Measurements from ENCODE around the gene SPTBN4. TPM values are rescaled to one million over a fixed set of nuclear protein-coding genes. Genes with fewer than 3 reads are reported as not detected.

Gene SPTBN4
- total RNA-seq, 1 donor from 2014 or later: 0.20 TPM

DNA sequence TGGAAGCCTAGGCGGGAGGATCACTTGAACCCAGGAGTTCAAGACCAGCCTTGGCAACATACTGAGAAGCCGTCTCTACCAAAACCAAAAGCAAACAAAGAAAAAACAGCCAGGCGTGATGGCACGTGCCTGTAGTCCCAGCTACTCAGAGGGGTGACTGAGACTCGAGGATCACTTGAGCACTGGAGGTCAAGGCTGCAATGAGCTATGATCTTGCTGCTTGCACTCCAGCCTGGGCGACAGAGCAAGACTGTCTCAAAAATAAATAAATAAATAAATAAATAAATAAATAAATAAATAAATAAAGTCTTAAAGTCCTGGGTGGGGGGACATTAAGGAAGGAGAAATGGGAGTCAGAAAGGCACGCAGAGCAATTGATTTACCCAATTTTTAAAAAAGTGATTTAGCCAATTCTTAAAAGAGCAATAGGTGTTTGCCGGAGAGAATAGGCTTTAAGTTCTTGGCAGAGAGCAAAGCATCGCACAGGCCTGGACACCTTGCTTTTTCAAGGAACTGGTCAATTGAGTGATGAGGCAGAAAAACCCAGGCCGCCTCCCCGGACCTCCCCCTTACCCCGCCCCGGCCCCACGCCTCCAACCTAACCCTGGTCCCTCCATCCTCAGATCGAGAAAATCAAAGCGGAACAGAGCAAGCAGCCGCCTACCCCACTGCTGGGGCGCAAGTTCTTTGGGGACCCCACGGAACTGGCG, 100.4 kb downstream of the SPTBN4 start:
- no peak for ATAC-seq

DNA sequence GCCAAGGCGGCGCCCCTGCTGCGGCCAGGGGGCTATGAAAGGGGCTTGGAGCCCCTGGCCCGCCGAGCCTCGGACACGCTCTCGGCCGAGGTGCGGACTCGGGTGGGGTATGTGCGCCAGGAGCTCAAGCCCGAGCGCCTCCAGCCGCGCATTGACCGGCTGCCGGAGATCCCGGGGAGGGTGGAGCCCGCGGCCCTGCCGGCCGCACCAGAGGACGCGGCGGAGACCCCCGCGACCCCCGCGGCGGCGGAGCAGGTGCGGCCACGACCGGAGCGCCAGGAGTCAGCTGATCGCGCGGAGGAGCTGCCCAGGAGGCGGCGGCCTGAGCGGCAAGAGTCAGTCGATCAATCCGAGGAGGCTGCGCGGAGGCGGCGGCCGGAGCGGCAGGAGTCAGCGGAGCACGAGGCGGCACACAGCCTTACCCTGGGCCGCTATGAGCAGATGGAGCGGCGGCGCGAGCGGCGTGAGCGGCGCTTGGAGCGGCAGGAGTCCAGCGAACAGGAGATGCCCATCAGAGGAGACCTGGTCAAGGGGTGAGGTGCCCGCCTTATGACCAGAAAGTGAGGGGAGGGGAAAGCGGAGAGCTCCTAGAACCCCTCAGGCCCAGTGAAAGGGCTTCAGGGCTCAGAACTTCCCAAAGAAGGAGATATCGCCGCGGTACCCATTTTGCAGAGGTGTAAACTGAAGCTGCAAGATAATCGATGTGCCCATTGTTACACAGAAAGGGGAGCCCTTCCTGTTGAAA, 101.1 kb downstream of the SPTBN4 start:
- ATAC-seq: no peak

DNA sequence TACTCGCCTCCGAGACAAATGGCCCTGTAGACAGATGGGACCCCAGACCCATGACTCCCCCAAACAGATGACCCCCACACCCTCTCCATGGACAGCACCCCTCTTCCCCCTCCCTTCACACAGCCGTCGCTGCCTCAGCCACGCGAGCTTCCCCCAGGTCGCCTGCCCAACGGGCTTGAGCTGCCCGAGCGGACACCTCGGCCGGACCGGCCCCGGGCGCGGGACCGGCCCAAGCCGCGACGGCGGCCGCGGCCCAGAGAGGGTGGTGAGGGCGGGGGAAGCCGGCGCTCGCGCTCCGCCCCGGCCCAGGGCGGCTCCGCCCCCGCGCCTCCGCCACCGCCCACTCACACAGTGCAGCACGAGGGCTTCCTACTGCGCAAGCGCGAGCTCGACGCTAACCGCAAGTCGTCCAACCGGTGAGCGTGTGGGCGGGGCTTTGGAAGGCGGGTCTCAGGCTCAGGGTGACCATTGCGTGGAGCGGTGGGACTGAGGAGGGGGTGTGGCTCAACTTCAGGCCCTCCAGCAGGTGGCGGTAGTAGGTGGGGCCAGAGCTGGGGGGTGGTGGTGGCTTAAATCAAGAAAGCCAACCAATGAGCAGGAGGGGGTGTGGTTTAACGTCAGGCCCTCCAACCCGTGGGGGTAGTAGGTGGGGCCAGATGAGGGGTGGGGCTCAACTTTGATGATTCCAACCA, 103.7 kb downstream of the SPTBN4 start:
- peak; percentile 98 for ATAC-seq

DNA sequence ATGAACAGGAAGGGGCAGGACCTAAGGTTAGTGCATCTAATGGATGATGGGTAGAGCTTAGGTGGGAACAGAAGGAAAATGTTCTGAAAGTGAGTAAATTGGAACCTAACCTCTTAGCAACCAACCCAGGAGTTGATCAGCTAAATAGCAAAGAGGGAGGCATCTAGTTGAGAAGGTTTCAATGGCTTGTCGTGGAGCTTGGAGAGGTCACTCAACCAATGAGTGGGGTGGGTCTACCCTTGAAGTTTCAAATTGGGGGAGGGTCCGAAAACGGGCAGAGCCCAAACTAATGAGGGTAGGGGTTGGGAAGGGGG, 104.2 kb downstream of the SPTBN4 start:
- no peak for ATAC-seq

DNA sequence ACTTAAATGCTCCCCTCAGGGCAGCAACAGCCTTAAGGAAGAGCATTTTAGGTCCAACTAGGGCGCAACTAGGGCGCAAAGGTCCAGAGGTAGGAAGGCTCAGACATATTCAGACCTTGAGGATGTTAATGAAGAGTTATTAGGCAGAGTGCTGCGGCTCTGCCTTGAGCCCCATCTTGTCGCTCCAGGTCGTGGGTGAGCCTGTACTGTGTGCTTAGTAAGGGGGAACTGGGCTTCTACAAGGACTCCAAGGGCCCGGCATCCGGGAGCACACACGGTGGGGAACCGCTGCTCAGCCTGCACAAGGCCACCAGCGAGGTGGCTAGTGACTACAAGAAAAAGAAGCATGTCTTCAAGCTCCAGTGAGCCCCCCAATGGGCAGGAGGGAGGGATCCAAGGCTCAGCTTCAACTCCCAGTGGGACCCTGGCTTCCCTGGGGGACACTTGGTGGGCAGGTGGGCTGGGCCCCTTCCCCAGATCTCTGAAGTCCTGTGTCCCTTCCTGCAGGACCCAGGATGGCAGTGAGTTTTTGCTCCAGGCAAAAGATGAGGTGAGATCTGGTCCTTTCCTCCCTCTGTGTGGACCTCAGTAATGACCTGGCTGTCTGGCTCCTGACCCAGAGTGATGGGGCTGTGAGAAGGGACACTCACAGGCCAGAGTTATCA, 105.2 kb downstream of the SPTBN4 start:
- no peak for ATAC-seq

DNA sequence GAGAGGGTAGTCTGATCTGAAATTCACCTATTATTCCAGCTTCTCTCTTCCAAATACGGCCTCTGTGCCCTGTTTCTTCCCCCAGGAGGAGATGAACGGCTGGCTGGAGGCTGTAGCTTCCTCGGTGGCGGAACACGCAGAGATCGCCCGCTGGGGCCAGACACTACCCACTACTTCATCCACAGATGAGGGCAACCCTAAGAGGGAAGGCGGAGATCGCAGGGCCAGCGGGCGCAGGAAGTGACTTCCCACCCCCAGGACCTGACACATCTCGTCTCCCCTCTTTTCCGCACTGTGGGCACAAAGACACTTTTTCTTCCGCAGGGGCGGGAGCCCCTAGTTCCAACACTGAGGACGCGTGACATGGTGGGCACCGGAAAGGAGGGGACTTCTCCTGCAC, 108.5 kb downstream of the SPTBN4 start:
- no peak for ATAC-seq

DNA sequence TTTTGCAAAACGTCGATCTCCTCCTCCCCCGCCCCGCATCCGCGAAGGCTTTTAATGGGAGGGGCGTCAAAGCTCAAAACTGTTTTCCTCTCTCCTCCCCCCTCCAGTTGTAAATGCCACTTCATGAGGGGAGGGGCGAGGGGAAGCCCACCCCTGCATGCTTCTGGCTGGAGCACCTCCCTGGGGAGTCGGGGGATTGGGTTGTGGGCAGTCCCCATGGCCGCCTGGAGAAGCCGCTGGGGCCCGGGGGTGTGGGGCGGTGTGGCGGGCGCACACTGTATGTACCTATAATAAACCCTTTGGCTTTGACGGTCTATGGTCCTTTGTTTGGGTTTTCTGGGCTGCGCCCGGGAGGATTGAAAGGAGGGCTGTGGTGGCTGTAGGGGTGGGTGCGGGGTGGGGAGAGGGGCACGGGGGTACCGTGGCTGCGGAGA, 109.4 kb downstream of the SPTBN4 start:
- peak; percentile 17 for ATAC-seq

DNA sequence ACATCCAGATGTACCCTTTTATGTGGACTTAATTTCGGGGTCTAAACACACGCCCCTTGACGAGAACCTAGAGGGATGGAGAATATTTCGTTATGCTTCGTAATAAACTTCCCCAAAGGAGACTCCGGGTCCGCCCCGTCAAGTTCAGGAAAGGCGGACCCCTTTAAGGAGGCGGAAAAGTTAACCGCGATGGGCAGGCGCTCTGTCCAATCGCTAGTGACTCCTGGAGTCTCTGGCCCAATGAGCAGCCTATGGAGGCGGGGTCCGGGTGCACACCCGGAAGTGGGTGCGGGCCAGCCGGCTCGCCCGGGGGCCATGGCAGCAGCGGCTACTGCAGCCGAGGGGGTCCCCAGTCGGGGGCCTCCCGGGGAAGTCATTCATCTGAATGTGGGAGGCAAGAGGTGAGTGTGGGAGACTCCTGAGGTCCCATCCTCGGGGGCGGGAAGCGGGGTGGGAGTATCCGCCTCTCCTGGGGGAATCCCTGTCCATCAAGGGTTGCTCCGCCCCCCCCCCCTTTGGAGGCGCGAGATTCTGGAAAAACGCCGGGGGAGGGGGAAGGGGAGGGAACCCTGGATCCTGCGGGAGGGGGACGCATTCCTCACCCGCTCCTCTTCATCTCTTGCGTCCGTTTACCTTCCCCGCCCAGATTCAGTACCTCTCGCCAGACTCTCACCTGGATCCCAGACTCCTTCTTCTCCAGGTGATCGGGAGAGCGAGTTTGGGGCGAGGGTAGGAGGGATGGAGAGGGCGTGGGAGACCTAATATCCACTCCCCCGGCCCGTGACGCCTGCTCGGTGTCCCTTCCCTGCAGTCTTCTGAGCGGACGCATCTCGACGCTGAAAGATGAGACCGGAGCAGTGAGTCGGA, 110.0 kb downstream of the SPTBN4 start, which contains the start of gene SHKBP1:
Gene SHKBP1 (plus strand): TSS at position 289 of the 867 bp plus-strand sequence. CDS start 27 bp downstream, at position 316.
- ATAC-seq: peak; percentile 96

DNA sequence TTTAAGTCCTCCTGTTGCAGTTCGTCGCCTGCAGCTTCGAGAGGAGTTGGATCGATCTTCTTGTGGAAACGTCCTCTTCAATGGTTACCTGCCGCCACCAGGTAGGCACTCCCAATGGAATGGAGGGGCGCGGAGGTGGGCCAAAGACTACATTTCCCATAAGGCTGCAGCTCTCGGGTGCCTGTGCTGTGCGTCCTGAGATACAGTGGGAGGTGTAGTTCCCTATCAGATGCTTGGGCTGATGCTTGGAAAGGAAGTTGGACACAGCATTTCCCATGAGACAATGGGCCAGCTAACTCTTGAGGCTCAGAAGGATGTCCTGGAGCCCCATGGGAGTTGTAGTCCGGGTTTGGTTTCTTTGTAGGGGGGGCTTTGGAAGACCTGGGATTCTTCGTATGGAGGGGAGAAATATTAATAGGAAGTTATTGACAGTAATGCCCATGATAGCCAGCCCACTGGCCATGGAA, 111.7 kb downstream of the SPTBN4 start:
- no peak for ATAC-seq

DNA sequence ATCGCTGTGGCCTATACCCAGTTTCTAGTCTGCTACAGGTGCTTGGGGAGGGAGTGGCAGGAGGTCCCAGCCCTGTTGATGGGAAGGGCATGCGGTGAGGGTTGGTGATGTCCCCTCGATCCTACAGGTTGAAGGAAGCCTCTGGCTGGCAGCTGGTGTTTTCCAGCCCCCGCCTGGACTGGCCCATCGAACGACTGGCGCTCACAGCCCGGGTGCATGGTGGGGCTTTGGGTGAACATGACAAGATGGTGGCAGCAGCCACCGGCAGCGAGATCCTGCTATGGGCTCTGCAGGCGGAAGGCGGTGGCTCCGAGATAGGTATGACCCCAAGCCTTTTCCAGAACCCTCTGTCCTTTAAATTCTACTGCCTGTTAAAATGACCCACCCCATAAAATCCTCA, 113.8 kb downstream of the SPTBN4 start:
- ATAC-seq: no peak

DNA sequence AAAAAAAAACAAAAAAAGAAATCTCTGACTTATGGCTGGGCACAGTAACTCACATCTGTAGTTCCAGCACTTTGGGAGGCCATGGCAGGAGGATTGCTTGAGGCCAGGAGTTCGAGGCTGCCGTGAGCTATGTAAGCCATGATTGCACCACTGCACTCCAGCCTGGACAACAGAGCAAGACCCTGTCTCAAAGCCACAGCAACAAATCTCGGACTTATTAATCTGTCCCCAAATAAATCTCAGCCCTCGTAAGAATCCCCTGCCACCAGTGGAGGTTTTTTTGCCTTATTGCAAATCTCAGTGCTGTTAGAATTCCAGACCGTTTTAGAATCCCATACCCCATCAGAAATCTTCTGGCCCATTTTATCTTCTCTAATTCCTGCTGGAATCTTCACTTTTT, 114.7 kb downstream of the SPTBN4 start:
- ATAC-seq: no peak

DNA sequence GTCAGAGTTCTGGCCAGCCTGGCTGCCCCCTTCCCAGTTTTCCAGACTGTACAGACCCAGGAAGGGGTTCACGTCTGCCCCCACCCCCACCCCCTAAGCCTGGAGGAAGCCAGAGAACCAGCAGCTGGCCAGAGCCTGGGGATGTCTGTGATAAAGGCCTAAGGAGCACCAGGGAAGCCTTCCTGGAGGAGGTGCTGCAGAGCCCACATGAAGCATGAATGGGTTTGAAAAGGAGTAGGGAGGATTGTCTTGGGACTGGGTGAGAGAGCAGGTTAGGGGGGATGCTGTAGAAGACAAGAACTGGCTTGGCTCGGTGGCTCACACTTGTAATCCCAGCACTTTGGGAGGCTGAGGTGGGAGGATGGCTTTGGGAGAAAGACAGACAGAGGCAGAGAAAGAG, 115.7 kb downstream of the SPTBN4 start:
- no peak for ATAC-seq

DNA sequence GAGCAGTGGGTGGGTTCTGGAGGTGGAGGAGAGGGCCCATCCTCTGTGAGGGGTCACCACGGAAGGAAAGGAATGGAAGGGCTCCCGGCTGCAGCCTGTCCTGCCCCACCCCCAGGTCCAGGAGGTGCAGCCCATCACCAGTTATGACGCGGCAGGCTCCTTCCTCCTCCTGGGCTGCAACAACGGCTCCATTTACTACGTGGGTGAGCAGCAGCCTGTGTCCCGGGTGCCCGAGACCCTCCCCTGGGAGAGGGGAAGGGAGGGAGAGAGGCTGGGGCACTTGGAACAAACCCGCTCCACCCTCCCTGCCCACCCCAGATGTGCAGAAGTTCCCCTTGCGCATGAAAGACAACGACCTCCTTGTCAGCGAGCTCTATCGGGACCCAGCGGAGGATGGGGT, 116.5 kb downstream of the SPTBN4 start:
- ATAC-seq: no peak

DNA sequence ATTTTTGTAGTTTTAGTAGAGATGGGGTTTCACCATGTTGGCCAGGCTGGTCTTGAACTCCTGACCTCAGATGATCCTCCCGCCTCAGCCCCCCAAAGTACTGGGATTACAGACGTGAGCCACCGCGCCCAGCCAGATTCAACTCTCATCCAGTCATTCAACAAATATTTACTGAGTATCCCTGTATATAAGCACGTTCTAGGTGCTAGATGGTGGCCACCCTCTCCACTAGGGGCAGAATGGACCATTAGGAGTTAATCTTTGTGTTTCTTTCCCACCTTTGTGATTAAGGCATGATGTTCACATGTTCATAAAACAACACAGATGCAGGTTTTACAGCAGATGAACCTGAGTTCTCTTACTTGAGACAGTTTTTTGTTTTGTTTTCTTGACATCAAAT, 117.2 kb downstream of the SPTBN4 start:
- no peak for ATAC-seq

DNA sequence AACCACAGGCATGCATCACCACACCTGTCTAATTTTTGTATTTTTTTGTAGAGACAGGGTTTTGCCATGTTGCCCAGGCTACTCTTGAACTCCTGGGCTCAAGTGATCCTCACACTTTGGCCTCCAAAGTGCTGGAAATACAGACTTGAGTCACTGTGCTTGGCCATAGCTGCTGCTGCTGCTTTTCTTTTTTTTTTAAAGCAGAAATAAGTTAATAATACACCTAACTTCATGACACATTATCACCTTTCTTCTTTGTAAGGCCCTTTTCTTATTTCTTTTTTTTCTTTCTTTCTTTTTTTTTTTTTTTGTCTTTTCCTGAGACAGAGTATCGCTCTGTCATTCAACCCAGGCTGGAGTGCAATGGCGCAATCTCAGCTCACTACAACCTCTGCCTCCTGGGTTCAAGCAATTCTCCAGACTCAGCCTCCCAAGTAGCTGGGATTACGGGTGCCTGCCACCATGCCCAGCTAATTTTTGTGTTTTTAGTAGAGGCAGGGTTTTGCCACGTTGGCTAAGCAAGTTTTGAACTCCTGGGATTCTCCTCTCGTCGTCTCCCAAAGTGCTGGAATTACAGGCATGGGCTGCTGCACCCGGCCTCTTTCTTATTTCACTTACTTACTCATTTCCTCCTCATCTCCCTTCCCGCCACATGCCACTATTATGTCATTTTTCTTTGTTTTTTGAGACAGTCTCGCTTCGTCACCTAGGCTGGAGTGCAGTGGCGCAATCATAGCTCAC, 118.6 kb downstream of the SPTBN4 start:
- peak; percentile 49 for ATAC-seq

DNA sequence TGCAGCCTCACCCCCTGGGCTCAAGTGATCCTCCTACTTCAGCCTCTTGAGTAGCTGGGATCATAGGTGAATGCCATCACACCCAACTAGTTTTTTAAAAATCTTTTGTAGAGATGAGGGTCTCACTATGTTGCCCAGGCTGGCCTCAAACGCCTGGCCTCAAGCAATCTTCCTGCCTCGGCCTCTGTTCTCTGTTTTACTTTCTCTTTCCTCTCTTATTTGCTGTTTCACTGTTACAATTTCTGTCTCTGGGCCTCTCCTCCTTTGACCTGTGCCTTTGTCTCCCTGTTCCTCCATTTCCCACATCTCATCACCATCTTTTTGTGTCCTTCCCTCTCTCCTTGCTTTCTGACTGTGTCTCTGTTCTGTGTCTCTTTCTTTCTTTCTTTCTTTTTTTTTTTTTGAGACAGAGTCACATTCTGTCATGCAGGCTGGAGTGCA, 119.2 kb downstream of the SPTBN4 start:
- no peak for ATAC-seq

DNA sequence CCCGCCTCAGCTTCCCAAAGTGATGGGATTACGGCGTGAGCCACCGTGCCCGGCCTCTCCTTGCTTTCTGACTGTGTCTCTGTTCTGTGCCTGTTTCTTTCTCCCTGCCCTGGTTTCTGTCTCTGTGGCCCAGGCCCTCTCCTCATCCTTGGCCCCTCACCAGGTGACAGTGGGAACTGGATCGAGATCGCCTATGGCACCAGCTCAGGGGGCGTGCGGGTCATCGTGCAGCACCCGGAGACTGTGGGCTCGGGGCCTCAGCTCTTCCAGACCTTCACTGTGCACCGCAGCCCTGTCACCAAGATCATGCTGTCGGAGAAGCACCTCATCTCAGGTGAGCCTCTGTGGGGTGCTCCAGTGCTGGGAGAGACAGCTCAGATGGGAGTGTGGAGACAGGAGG, 119.8 kb downstream of the SPTBN4 start:
- ATAC-seq: no peak

DNA sequence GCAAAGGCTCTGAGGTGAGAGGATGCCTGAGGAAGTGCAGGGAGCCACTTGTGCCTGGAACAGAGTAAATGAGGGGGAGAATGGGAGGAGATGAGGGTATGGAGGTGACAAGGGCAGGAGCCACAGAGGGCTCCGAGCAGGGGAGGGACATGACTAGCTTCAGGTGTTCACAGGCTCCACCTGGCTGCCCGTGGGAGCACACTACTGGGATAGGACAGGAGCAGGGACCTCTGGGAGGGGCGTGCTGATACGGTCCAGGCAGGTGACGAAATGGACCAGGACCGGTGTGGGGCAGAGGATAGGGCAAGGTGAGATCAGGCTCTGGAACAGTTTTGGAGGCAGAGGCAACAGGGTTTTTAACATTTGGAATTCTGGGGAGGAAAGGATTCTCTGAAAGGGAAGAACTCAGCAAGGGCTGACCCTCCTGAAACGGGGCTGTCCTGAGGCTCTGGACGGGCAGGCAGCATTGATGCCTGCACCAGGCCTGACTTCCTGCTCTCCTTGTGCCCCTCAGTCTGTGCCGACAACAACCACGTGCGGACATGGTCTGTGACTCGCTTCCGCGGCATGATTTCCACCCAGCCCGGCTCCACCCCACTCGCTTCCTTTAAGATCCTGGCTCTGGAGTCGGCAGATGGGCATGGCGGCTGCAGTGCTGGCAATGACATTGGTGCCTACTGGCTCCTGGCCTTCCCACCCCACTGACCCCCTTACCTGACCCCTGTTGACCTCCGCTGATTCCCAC, 121.5 kb downstream of the SPTBN4 start:
- ATAC-seq: no peak

DNA sequence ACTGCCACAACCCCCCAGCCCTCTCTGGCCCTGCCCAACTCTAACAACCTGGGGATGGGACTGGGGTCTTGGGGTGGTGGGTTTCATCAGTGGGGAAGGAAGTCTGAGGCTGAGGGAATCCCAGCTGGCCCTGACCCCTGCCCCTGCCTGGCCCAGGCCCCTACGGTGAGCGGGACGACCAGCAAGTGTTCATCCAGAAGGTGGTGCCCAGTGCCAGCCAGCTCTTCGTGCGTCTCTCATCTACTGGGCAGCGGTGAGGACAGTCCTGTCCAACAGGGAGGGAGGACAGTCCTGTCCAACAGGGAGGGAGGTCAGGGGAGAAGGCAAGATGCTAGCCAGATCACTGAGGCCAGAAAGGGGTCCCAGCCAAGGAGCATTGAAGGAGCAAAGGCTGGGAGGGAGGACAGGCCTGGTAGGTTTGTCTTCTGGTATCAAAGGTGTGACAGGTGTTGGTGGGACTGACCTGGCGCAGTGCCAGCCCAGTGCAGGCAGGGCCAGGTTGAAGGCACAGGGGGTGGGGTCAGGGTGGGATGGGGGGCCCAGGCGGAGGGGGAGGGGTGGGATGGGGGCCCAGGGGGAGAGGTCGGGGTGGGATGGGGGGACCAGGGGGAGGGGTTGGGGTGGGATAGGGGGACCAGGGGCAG, 122.2 kb downstream of the SPTBN4 start:
- no peak for ATAC-seq

Data from esophagus mucosa (tissue), 1 donor.